ENCODE measurements around the gene CDC14A. TPM values are rescaled to one million over a fixed set of nuclear protein-coding genes. Genes with fewer than 3 reads are reported as not detected.

The CDC14A gene
- total and polyA plus RNA-seq, 2 donors (not counting 3 experiments of a cell fraction or from before 2014, with no cell fraction given): 3.4 to 13.9 TPM

- DNase-seq (ENCODE audit: low read depth, low spot score) (no peak), FAIRE-seq (no peak)
- H3K9me3 ChIP-seq (replicated peaks; ENCODE audit: control insufficient read depth, insufficient read depth, low read length): no peaks in the 10 kb centered on the region
- no peak overlapping the region for H3K9ac ChIP-seq (replicated peaks; ENCODE audit: extremely low read depth, insufficient read depth, low read length)
- H3K4me3 ChIP-seq (replicated peaks in 1 of 3; ENCODE audit: insufficient read depth in 1 of 3, low read depth in 1 of 3, low read length in 3 of 3): no peak overlapping the region
- H3K27me3 ChIP-seq (ENCODE audit: control insufficient read depth in 2 of 2, insufficient read depth in 2 of 2, low read length in 2 of 2): no peaks in the 10 kb centered on the region
- no peaks in the 10 kb centered on the region for H3K36me3 ChIP-seq (ENCODE audit: control insufficient read depth in 2 of 2, extremely low read depth in 1 of 2, insufficient read depth in 2 of 2, low read length in 2 of 2)
- no peak overlapping the region for H2AFZ ChIP-seq (ENCODE audit: low read depth, low read length)
- H3K9me1 ChIP-seq (replicated peaks; ENCODE audit: control insufficient read depth, extremely low read depth, insufficient read depth, low read length): no peaks in the 10 kb centered on the region
- intact Hi-C loops (cut with micrococcal nuclease) (no loop called here), dilution Hi-C loops (cut with MboI; ENCODE audit: extremely low pct_ligation_motif_present, low sequenced_read_pairs) (no loop called here)
- no peak overlapping the region for H3K27ac ChIP-seq (ENCODE audit: insufficient read depth, low read depth, low read length)
- no peak overlapping the region for H3K4me2 ChIP-seq (ENCODE audit: insufficient read depth, low read length)
- ChIA-PET CTCF (no interaction called here), POLR2A (no interaction called here)
- no TSS peak for BruUV-seq (replicated peaks)
- H3K4me1 ChIP-seq (ENCODE audit: control insufficient read depth, extremely low read depth, insufficient read depth, low read length): no peaks in the 10 kb centered on the region
- no peak for TF ChIP-seq FOS (IDR thresholded peaks at IDR 0.05; ENCODE audit: borderline replicate concordance, insufficient read depth, low read length)
- no peak for TF ChIP-seq POLR2AphosphoS5 (IDR thresholded peaks at IDR 0.05; ENCODE audit: insufficient read depth, low read depth, low read length)
- no peak for TF ChIP-seq MAX (IDR thresholded peaks at IDR 0.05; ENCODE audit: insufficient read depth, insufficient read length)
- TF ChIP-seq POLR2A (IDR thresholded peaks at IDR 0.05; ENCODE audit: low read depth, low read length): no peak
- TF ChIP-seq, protein P1, sequence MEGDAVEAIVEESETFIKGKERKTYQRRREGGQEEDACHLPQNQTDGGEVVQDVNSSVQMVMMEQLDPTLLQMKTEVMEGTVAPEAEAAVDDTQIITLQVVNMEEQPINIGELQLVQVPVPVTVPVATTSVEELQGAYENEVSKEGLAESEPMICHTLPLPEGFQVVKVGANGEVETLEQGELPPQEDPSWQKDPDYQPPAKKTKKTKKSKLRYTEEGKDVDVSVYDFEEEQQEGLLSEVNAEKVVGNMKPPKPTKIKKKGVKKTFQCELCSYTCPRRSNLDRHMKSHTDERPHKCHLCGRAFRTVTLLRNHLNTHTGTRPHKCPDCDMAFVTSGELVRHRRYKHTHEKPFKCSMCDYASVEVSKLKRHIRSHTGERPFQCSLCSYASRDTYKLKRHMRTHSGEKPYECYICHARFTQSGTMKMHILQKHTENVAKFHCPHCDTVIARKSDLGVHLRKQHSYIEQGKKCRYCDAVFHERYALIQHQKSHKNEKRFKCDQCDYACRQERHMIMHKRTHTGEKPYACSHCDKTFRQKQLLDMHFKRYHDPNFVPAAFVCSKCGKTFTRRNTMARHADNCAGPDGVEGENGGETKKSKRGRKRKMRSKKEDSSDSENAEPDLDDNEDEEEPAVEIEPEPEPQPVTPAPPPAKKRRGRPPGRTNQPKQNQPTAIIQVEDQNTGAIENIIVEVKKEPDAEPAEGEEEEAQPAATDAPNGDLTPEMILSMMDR (IDR thresholded peaks at IDR 0.05; ENCODE audit: extremely low read depth in 1 of 2, insufficient read depth in 1 of 2, low read depth in 1 of 2, low read length in 2 of 2): no peak
- TF ChIP-seq GATA2 (IDR thresholded peaks at IDR 0.05; ENCODE audit: insufficient read depth, insufficient read length, low read depth, low read length): no peak
- TF ChIP-seq JUN (IDR thresholded peaks at IDR 0.05; ENCODE audit: borderline replicate concordance, insufficient read depth, insufficient read length, low read depth): no peak
- no peak for TF ChIP-seq MYC (IDR thresholded peaks at IDR 0.05; ENCODE audit: low read depth, low read length)
- no peaks in the 10 kb centered on the region for H4K20me1 ChIP-seq (replicated peaks; ENCODE audit: control insufficient read depth, extremely low read depth, insufficient read depth, low read length)
- no peaks in the 10 kb centered on the region for H3K79me2 ChIP-seq (ENCODE audit: control insufficient read depth, insufficient read depth, low read length)
Observed at GRCh38 chr1:100321100-100321493, 31.2 kb upstream of the CDC14A start.

All from endothelial cell of umbilical vein (primary cell).